ENCODE data around the gene NFATC1.
A peak's percentile ranks its signal among the peaks of the same experiment; 100 is the strongest.
"Not testable (repeated sequence)": the region's sequence is repeated elsewhere in the genome, so short reads cannot be mapped to it uniquely, and the experiment has no call there.

The NFATC1 gene

DNA sequence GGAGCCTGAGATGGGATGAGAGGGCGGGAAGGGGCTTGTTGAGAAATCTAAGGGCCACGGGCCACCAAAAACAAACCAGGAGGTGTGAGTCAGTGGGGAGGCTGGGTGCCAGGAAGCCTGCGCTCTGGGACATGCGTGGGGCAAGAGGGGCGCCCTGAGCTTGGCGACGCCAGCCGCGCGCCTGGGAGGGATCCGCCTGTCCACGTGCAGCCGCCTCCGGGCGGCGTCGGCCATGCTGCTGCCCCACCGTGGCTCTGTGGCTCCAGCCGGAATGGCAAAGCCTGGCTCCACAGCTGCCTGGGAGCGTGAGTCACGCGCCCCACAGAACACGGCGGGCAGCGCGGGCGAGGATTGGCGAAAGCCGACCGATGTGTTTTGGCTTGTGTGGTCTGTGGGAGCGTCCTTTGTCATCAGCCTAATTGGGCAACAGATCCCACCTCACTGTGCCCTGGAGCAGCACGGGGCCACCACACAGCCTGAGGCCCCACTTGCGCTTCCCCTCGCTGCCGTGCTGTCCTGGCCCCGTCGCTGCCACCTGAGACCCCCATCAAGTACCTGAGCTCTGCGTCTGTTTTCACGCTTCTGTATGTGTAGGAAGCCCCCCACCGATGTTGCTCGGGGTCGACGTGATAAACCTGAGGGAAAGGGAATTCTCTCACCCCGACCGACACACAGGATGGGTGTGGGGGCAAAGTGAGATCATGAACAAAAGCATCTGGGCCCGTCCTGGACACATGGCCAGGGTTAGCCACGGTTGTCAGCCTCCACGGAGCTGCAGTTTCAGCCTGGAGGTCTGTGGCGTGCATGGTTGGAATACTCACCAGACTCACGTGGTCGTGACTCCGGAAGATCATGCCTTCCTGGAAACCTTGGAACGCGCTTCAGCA lies 80.5 kb downstream of the NFATC1 start:
- DNase-seq (ENCODE audit: low spot score): no peak

DNA sequence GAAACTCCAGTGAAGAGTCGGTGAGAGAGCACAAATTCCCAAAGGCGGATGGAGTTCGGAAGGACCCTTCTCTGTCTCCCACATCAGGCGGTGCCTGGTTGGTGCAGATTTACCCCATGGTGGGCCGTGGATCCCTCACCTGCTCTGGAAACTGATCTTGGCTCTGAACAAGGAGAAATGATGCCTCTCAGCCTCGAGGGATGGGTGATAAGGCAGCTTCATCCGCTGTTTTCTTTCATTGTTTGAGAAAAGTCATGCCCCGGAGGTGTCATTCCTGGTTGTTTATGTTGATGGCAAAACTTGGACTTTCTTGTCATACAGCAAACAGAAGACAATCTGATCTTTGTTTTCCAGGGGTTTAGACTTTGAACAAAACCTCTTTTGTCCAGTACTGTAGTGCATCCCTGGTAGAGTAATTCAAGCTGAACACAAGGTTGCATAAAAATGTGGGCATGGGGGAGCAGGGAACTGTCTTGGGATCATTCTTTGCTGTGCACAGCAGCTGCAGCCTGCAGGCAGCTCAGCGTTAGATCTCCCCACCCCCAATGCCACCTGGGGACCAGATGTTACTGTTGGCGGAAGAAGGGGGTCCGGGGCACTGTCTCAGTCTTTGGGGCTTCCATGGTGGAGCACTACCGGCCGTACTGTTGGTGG lies 81.3 kb downstream of the NFATC1 start:
- no peak for DNase-seq (ENCODE audit: low spot score)

DNA sequence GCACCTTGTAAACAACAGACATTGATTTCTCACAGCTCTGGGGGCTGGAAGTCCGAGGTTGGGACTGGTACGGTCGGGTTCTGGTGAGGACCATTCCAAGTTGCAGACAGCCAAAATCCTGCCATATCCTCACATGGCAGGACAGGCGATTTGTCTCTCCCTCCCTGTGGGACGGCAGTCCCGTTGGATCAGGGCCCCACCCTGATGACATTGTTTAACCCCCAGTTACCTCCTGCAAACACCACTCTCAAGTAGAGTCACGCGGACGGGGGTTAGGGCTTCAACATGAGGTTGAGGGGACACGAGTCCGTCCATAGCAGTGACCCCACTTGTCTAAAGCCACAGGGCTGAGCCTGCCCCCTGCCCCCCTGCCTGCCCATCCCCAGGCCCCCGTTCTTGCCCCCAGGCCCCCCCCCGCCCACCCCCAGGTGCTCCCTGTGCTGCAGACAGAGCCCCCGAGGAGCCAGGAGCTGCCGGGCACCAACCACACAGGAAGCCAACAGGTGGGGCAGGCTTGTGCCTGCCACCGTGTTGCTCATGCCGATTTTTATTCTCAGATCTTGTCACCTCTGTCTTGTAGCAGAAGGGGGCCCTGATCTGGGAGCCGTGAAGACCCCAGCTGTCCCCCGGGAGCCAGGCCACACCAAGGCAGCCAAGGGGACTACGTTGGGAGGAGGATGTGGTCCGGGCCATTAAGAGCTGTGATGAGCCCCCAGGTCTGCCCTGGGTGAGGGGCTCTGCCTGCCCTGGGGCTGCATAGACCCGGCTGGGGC lies 82.2 kb downstream of the NFATC1 start:
- no peak for DNase-seq (ENCODE audit: low spot score)

DNA sequence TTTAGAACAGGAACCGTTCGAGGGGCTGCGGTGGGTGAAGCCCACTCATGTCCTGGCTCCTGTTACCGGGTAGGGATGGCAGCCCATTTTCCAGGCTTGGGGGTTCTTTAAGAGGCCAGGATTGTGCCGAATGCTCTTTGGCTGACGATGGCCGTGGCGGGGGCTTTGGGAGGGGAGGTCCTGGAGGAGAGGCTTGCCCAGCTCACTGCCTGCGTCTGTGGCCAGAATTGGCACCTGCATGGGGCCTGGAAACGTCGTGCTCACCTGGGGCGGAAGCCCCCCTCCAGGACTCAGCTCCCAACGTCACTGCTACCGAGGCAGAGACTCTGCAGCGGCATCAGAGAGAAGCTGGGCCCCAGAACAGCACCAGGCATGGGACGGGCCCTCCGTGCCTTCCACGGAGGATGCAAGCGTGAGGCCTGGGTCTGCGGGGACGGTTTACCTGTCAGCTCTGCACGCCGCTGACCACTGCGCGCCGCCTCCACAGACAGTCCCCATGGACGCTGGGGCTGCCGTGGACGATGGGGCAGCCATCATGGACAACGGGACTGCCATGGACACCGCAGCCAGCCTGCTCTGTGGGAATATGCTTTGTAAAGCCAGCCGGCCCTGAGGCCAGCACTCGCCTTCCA lies 82.9 kb downstream of the NFATC1 start:
- no peak for DNase-seq (ENCODE audit: low spot score)

DNA sequence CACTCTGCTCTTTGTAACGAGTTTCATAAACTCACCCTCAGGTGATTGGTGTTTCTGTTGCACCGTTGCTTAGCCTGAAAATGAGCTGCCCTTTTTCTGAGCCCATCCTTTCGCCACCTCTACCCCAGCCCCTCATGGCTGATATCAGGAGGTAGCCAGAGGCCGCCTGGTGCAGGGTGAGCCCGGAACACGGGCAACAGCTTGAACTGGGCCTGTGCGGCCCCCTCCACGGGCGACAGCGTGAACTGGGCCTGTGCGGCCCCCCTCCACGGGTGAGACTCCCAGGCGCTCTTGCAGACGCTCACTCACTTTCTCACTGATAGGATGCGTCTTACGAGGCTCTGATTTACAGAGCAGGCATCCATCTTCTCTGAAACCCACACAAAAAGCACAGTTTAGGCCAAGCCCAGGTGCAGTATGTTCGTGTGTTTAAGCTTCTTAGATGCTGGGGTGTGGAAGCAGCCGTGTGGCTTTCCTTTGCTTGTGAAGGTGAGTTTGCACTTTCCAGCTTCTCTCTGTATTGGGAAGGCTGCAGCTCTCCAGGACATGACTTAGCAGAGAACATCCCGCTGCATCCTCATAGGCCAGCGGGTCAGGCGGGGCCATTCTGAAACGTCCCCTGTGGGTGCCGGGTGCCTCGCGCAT lies 83.5 kb downstream of the NFATC1 start:
- DNase-seq (ENCODE audit: low spot score): no peak

DNA sequence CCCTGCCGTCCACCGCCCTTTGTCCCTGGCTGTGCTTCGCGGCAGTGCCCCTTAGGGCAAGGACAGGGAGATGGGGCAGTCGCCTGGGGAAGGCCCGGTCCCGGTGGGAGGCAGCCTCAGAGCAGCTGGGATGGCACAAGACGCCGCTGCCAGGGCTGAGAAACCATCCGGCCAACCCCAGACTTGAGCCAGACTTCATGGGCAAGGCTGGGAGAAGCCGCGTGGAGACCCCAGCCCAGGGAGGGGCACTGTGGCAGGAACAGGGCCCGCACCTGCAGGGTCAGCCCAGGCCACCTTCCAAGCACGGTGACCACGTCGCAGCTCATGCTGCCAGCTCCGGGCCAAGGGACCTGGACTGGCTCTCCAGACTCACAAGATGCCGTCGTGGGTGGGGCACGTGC lies 84.0 kb downstream of the NFATC1 start:
- no peak for DNase-seq (ENCODE audit: low spot score)

DNA sequence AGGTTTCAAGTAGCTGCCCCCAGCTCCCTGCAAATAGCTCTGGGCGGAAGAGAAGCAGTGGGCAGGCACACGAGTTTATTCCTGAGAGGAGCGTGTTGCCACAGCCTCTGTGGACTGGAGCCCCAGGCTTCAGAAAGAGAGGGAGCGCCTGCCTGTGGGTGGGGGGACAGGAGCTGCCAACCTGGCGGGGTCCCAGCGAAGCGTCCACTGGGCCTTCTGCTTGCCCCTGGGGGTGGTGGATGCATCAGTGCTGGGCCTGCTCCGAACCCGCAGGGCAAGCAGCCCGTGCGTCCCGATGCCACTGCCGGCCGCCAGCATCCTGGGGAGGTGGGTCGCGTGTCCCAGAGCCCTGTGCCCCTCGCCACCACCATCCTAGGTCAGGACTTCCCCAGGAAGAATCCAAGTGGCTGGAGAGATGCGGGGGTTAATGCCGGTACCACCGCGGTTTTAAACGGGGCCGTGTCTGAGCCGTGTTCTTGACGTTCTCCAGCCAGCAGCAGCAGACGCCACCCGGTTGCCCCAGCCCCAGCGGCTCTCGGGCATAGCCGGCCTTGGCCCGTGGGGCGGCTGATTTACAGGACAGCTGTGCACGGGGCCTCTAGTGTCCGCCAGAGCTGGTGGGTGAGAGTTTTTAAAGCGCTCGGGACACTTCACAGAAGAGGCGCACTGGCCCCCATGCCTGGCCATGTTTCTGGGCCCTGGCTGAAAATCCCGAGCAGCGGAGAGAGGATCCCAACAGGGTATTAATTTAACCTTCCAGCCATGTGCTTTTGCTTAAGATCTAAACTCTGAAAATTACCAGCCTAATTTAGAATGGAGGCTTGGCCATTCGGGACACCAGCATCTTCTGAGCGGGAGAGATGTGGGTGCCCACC lies 84.7 kb downstream of the NFATC1 start:
- DNase-seq (ENCODE audit: low spot score): no peak

DNA sequence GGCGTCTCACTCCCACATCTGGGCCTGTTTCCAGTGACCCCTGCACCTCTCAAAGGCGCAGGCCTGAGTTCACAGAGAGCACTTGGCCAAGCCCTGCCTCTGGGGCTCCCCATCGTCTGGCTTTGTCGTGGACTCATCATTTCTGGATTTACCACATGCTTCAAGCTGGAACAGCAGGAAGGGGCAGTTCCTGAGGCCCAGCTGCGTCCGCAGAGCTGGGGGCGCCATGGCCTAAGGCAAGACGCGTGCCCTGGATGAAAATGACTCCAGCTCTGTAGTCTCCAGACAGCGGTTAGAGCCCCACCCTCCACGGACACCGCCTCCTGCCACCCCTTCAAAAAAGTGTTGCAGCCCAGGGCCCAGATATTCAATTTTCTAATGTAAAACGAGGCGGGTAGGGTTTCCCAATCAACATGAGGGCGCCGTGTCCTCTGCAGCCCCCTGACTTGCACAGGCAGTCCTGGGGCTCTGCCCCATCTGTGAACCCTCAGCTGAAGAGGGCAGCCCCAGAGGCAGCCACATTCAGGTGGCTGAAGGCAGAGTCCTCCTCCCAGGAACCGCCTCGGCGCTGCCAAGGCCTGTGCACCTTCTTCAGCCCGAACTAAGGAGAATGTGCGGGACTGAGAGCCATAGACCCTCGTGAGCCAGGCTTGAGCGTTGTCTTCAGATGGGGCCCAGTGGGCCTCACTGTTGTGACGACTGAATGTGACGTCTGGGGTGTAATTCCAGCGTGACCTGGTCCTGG lies 85.5 kb downstream of the NFATC1 start:
- DNase-seq (ENCODE audit: low spot score): no peak

DNA sequence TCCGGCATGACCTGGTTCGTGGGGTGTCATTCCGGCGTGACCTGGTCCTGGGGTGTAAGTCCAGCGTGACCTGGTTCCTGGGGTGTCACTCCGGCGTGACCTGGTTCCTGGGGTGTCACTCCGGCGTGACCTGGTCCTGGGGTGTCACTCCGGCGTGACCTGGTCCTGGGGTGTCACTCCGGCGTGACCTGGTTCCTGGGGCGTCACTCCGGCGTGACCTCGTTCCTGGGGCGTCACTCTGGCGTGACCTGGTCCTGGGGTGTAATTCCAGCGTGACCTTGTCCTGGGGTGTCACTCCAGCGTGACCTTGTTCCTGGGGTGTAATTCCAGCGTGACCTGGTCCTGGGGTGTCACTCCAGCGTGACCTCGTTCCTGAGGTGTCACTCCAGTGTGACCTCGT lies 87.7 kb downstream of the NFATC1 start:
- DNase-seq (ENCODE audit: low spot score): not testable (repeated sequence)

DNA sequence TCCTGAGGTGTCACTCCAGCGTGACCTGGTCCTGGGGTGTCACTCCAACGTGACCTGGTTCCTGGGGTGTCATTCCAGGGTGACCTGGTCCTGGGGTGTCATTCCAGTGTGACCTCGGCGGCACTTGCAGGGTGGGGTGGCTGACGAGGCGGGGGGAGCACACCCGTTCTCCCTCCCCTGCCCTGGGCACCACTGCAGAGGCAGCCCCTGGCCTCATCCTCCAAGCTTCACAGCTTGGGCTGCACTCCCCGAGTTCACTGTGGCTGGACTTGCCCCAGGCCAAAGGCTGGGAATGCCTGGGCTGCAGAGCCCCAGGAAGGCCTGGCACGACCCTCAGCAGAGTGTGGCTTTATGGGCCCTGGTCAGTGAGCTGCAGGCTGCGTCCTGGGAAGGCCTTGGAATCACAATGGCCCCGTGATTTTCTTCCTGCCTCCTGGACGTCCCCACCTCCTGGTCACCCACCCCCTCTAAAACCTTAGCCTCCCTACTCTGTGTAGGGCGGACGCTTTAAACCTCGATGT lies 88.3 kb downstream of the NFATC1 start:
- DNase-seq (ENCODE audit: low spot score): no peak

DNA sequence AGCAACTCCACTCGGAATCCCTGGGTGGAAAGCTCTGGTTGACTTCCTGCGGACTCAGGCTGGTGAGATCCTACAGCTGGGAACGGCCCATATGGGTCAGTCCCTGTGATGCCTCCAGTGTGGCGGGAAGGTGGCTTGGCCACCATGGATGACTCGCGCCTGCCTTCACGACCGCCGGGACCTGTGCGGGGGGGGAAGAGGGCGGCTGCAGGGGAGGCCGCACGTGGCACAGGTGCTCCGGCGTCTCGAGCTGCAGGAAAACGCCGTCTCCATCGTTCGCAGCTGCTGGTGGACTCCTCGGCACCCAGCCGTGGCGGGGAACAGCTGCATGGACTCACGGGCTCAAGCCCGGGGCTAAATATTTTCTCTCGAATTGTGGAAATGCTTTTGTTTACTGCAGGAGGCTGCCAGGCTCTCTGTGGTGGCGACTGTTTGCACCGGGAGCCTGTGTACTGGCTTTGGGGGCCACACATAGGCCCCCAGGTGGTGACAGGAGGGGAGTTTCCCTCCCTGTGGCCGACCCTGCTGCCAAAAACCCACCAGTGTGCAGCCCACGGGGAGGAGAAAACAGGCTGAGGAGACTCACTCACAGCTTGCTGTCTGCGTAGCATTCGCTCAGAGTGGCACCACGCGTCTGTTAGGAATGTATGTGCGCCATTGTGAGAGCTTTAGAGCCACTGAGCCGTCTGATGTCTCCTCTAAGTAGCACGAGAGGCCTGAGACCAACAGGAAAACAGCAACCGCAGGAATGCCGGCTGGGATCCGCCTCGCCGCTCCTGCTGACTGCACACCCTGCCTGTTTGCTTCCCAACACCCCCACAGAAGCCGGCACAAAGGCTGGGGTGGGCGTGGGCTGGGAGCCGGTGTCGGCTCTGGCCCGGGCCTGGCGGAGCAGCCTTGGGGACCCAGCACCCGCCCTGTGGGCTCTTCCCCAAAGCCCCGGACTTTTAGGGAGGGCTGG lies 89.2 kb downstream of the NFATC1 start:
- peak; percentile 97 for DNase-seq (ENCODE audit: low spot score)

DNA sequence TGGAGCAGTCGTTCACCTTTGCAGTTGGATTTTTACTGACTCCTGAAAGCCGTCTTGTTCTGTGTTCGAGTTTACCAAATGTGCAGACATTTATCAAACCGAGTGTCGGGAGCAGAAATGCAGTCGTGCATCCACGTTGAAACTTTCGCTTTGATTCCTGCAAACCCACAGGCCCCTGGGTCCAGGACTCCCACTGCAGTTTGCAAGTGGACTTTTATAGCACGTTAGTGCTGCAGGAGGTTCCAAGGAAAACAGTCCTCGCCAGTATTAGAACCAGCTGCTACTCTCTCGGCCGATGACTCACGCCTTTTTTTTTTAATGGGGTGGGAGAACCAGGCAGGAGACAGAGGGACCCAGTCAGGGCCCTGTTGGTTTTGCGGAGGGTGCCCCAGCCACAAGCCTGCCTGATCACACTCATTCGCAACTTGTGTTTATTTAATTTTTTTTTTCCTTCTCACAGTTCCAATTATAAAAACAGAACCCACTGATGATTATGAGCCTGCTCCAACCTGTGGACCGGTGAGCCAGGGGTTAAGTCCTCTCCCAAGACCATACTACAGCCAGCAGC lies 90.1 kb downstream of the NFATC1 start:
- DNase-seq (ENCODE audit: low spot score): peak; percentile 95

DNA sequence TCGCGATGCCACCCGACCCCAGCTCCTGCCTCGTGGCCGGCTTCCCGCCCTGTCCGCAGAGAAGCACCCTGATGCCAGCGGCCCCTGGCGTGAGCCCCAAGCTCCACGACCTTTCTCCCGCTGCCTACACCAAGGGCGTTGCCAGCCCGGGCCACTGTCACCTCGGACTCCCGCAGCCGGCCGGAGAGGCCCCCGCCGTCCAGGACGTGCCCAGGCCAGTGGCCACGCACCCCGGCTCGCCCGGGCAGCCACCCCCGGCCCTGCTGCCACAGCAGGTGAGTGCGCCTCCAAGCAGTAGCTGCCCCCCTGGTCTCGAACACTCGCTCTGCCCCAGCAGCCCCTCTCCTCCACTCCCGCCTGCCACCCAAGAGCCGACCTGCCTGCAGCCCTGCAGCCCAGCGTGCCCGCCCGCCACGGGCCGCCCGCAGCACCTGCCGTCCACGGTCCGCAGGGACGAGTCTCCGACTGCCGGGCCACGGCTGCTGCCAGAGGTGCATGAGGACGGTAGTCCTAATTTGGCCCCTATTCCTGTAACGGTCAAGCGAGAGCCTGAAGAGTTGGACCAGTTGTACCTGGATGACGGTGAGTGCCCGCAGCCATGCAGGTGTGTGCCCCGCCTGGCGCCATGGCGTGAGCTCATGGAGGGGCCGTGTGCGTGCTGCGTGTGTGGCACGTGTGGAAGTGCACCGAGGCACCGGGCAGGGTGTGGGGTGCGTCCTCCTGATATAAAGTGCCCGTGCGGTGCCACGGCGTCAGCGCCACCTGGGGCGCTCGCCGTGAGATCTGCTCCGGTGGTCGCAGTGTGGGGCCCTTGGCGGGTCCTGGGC lies 90.8 kb downstream of the NFATC1 start:
- DNase-seq (ENCODE audit: low spot score): peak; percentile 37

DNA sequence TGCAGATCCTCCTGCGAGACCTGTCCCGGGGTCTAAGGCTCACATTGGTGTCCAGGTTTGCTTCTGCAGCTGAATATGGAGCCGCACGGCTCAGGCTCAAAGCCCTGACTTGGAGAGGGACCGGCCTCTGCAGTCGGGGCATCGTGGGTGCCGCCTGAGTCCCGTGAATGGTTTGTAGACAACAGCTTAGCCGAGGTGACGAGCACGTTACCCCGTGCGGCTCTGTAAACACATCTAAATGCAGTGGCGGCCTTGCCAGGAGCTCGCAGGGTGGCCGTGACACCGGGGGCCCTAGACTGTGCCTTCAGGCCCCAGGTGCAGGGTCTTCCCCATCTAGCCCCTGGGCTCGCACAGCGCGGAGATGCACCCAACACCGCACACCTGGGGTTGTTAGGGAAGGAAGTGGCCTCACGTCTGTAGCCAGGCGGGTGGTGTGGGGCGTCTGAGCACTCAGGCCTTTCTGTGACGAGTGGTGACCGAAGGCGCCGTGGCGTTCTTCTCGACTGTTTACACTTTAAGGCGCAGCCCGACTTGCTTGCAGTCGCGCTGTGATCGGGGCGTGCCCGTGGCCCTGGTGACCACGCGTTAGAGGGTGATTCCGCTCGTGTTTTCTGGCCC lies 91.6 kb downstream of the NFATC1 start:
- no peak for DNase-seq (ENCODE audit: low spot score)

DNA sequence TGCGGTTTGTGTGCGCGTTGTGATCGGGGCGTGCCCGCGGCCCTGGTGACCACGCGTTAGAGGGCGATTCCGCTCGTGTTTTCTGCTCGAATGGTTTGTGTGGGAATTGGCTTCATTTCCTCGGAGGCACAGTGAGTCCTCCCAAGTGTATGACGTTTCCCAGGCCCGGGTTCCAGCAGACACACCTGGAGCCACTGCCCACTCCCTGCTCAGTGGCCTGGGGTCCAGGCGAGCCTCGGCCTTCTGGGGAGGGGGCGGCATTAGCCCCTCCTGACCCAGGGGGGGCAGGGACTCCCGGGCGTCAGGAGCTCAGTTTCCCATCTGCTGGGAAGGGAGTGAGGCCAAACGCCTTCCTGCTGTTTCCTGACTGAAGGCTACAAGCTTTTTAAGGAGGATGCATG lies 92.1 kb downstream of the NFATC1 start:
- DNase-seq (ENCODE audit: low spot score): no peak

DNA sequence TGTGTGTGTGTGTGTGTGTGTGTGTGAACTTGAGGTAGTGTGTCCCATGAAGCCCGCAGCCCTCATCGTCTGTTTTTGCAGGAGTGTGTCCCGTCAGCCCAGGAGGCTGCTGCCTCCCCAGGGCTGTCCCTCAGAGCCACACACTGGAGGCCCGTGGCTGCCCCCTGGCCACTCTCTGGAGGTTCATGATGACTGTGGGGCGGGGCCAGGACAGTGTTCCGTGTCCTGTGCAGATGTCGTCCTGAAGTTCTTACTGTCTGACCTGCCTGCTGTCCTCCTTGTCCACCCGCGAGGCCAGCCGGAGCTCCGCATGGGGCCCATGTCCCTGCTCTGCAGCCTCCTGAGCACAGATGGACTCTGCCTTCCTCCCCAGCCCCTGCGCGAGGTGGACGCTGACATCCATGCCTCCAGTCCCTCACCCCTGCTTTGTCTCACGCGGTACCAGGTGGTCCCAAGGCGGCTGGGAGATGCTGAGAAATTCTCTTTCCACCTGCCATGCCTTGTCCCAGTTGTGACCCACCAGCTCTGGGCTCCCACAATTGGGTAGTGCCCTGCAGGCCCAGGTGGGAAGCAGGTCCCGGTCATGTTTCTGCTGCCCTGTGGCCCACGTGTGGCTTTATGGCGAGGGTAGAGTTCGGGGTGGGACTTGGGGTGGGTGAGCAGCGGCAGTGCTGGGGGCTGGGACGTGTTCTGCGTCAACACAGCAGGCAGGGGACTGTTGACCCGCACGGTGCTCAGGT lies 92.8 kb downstream of the NFATC1 start:
- no peak for DNase-seq (ENCODE audit: low spot score)

All from GM03348 (cell line).